SK-N-SH treated with all-trans-retinoic acid at 6 μM for 48 hours (cell line): ENCODE results near the gene MIOX.

Experiments used
- ATAC-seq: fragments of 200-7000 bp; cut with Tn5 transposase; 3 replicates; pipeline ENCODE4 v1.9.1; 2020; ENCODE audit warnings: mild to moderate bottlenecking, moderate library complexity
- BACH2 ChIP-seq: fragments of 250-450 bp; sonication (Bioruptor Pico); IDR thresholded peaks from 2 replicates; pipeline ENCODE4 v1.9.0; 2021; ENCODE audit warnings: mild to moderate bottlenecking, borderline replicate concordance
- CREB5 ChIP-seq: fragments of 250-450 bp; sonication (Bioruptor Pico); IDR thresholded peaks from 2 replicates; pipeline ENCODE4 v1.5.1; 2020; ENCODE audit warnings: low read depth, mild to moderate bottlenecking, moderate library complexity
- CSDC2 ChIP-seq: fragments of 250-450 bp; sonication (Bioruptor Pico); IDR thresholded peaks from 2 replicates; pipeline ENCODE4 v1.5.0; 2020; ENCODE audit warnings: mild to moderate bottlenecking, moderate library complexity
- CSRNP3 ChIP-seq: fragments of 250-450 bp; sonication (Bioruptor Pico); IDR thresholded peaks from 2 replicates; pipeline ENCODE4 v1.5.1; 2021; ENCODE audit warnings: mild to moderate bottlenecking, moderate library complexity
- ESRRG ChIP-seq: fragments of 250-450 bp; sonication (Bioruptor Pico); IDR thresholded peaks from 2 replicates; pipeline ENCODE4 v1.6.1; 2021; ENCODE audit warnings: mild to moderate bottlenecking
- GLIS3 ChIP-seq: fragments of 250-450 bp; sonication (Bioruptor Pico); IDR thresholded peaks from 2 replicates; pipeline ENCODE4 v1.5.0; 2020; ENCODE audit warnings: mild to moderate bottlenecking, moderate library complexity
- ISL1 ChIP-seq: fragments of 250-450 bp; sonication (Bioruptor Pico); IDR thresholded peaks from 2 replicates; pipeline ENCODE4 v2.1.2; 2022; ENCODE audit warnings: mild to moderate bottlenecking, moderate library complexity
- PATZ1 ChIP-seq: fragments of 250-450 bp; sonication (Bioruptor Pico); IDR thresholded peaks from 2 replicates; pipeline ENCODE4 v1.8.0; 2020; ENCODE audit warnings: mild to moderate bottlenecking, moderate library complexity, borderline replicate concordance
- POU6F1 ChIP-seq: fragments of 250-450 bp; sonication (Bioruptor Pico); IDR thresholded peaks from 2 replicates; pipeline ENCODE4 v1.8.0; 2021; ENCODE audit warnings: low read depth, mild to moderate bottlenecking, moderate library complexity, borderline replicate concordance
- RARB ChIP-seq: fragments of 250-450 bp; sonication (Bioruptor Pico); IDR thresholded peaks from 2 replicates; pipeline ENCODE4 v1.8.0; 2021; ENCODE audit warnings: mild to moderate bottlenecking, moderate library complexity
- SNAI2 ChIP-seq: fragments of 250-450 bp; sonication (Bioruptor Pico); IDR thresholded peaks from 2 replicates; pipeline ENCODE4 v1.5.0; 2020; ENCODE audit warnings: mild to moderate bottlenecking, moderate library complexity
- TCF4 ChIP-seq: fragments of 250-450 bp; sonication (Bioruptor Pico); IDR thresholded peaks from 2 replicates; pipeline ENCODE4 v1.8.0; 2021; ENCODE audit warnings: mild to moderate bottlenecking, moderate library complexity, borderline replicate concordance
- TOX ChIP-seq: fragments of 250-450 bp; sonication (Bioruptor Pico); IDR thresholded peaks from 2 replicates; pipeline ENCODE4 v1.8.0; 2021; ENCODE audit warnings: mild to moderate bottlenecking, moderate library complexity, borderline replicate concordance
- TSHZ2 ChIP-seq: fragments of 250-450 bp; sonication (Bioruptor Pico); IDR thresholded peaks from 2 replicates; pipeline ENCODE4 v1.5.0; 2020; ENCODE audit warnings: mild to moderate bottlenecking, moderate library complexity
- ZC3H10 ChIP-seq: fragments of 250-450 bp; sonication (Bioruptor Pico); IDR thresholded peaks from 2 replicates; pipeline ENCODE4 v1.5.1; 2021; ENCODE audit warnings: mild to moderate bottlenecking, moderate library complexity
- ZFP3 ChIP-seq: fragments of 250-450 bp; sonication (Bioruptor Pico); IDR thresholded peaks from 2 replicates; pipeline ENCODE4 v1.5.0; 2020; ENCODE audit warnings: mild to moderate bottlenecking, moderate library complexity
- ZFP30 ChIP-seq: fragments of 450-650 bp; formaldehyde crosslinking; IDR thresholded peaks from 2 replicates; pipeline ENCODE4 v1.5.0; 2022; ENCODE audit warnings: mild to moderate bottlenecking, moderate library complexity
- ZNF565 ChIP-seq: fragments of 450-650 bp; formaldehyde crosslinking; conservative IDR thresholded peaks from 2 replicates; pipeline ENCODE4 v1.5.0; 2020; ENCODE audit warnings: low read depth, mild to moderate bottlenecking, moderate library complexity

MIOX gene

GRCh38 chr22:50464451-50464850 is 22.2 kb upstream of the MIOX start (continued):
- TF ChIP-seq PATZ1: no peak

GRCh38 chr22:50465066-50465930 is 21.4 kb upstream of the MIOX start:
- ATAC-seq: no peak
- TF ChIP-seq ZC3H10 (CRISPR knock-in tag): no peak
- TF ChIP-seq CREB5 (CRISPR knock-in tag): no peak
- TF ChIP-seq ZNF565: no peak
- no peak for TF ChIP-seq ZFP30 (CRISPR knock-in tag)
- no peak for TF ChIP-seq TSHZ2 (CRISPR knock-in tag)
- TF ChIP-seq CSRNP3 (CRISPR knock-in tag): no peak
- TF ChIP-seq TCF4: no peak
- TF ChIP-seq SNAI2 (CRISPR knock-in tag): no peak
- no peak for TF ChIP-seq RARB (CRISPR knock-in tag)
- no peak for TF ChIP-seq BACH2 (CRISPR knock-in tag)
- TF ChIP-seq GLIS3 (CRISPR knock-in tag): no peak
- no peak for TF ChIP-seq TOX (CRISPR knock-in tag)
- TF ChIP-seq ISL1: no peak
- no peak for TF ChIP-seq ZFP3
- TF ChIP-seq POU6F1 (CRISPR knock-in tag): no peak
- TF ChIP-seq ESRRG: no peak

- no peak for TF ChIP-seq TSHZ2 (CRISPR knock-in tag)
- TF ChIP-seq CSDC2 (CRISPR knock-in tag): no peak
- TF ChIP-seq GLIS3 (CRISPR knock-in tag): no peak
- TF ChIP-seq ZFP30 (CRISPR knock-in tag): no peak
- TF ChIP-seq TOX (CRISPR knock-in tag): no peak
- TF ChIP-seq ZC3H10 (CRISPR knock-in tag): no peak
- no peak for TF ChIP-seq PATZ1
- TF ChIP-seq TCF4: no peak
- no peak for TF ChIP-seq ESRRG
- TF ChIP-seq RARB (CRISPR knock-in tag): no peak
- no peak for ATAC-seq
These were observed 19.3 kb upstream of the MIOX start for GRCh38 chr22:50467341-50467740.
